A673 (cell line): Measurements from ENCODE around the gene DDX41. TPM values are rescaled to one million over a fixed set of nuclear protein-coding genes. Genes with fewer than 3 reads are reported as not detected.

Experiments used
- BruUV-seq: library from RNA; stranded (reverse); fragments of 400-500 nt; replicated peaks from 2 replicates; lab custom pipeline; 2021; lab: Mats Ljungman, UMichigan
- CTCF ChIA-PET: fragments of 300-600 bp; sonication (Branson Sonifier 250); formaldehyde crosslinking; loops from one replicate; lab custom pipeline; 2022; ENCODE audit warnings: antibody characterized with exemption; lab: Charles Lee
- POLR2A ChIA-PET: fragments of 300-600 bp; sonication (Branson Sonifier 250); formaldehyde crosslinking; loops from one replicate; lab custom pipeline; 2022; ENCODE audit warnings: antibody characterized with exemption; ENCODE audit not compliant: low non-redundant PET; lab: Charles Lee
- DNase-seq: peaks from one replicate; pipeline ENCODE4 v3.0.0-alpha.2; 2015; ENCODE audit warnings: low spot score
- H3K27ac ChIP-seq: fragments of 200-600 bp; sonication (generic); 2 replicates; pipeline ENCODE4 v1.5.1; 2016; ENCODE audit warnings: mixed run types, low read depth, mild to moderate bottlenecking, mixed read lengths, antibody characterized with exemption, low read length; ENCODE audit not compliant: poor library complexity, severe bottlenecking
- H3K27me3 ChIP-seq: fragments of 200-600 bp; sonication (generic); replicated peaks from 2 replicates; pipeline ENCODE4 v1.6.1; 2017; ENCODE audit warnings: mixed run types, low read depth, mild to moderate bottlenecking, mixed read lengths, antibody characterized with exemption, low read length; ENCODE audit not compliant: insufficient read depth, poor library complexity
- H3K36me3 ChIP-seq: fragments of 200-600 bp; sonication (generic); 2 replicates; pipeline ENCODE4 v1.6.1; 2016; ENCODE audit warnings: mixed run types, mild to moderate bottlenecking, mixed read lengths, antibody characterized with exemption, low read length; ENCODE audit not compliant: insufficient read depth, poor library complexity, severe bottlenecking
- H3K4me1 ChIP-seq: fragments of 200-600 bp; sonication (generic); 2 replicates; pipeline ENCODE4 v1.6.1; 2017; ENCODE audit warnings: mixed run types, mild to moderate bottlenecking, mixed read lengths, antibody characterized with exemption, low read length; ENCODE audit not compliant: insufficient read depth, poor library complexity, severe bottlenecking
- H3K4me3 ChIP-seq: fragments of 200-600 bp; sonication (generic); 2 replicates; pipeline ENCODE4 v1.5.1; 2016; ENCODE audit warnings: low read depth, mixed run types, mild to moderate bottlenecking, mixed read lengths, low read length; ENCODE audit not compliant: poor library complexity, severe bottlenecking
- H3K9me3 ChIP-seq: fragments of 200-600 bp; sonication (generic); 2 replicates; pipeline ENCODE4 v1.6.1; 2016; ENCODE audit warnings: mixed run types, low read depth, mild to moderate bottlenecking, mixed read lengths, antibody characterized with exemption, low read length; ENCODE audit not compliant: poor library complexity, severe bottlenecking
- EZH2 ChIP-seq: fragments of 200-600 bp; sonication (generic); IDR thresholded peaks from 2 replicates; pipeline ENCODE4 v1.6.1; 2017; ENCODE audit warnings: borderline replicate concordance, low read depth, mild to moderate bottlenecking, mixed read lengths, antibody characterized with exemption, low read length; ENCODE audit not compliant: poor library complexity, severe bottlenecking
- intact Hi-C: fragments of 100-400 bp; cut with micrococcal nuclease; formaldehyde crosslinking; loops from one replicate; pipeline ENCODE4 v1.10.0; 2022; ENCODE audit not compliant: unreplicated experiment
- total RNA-seq: library from RNA; stranded (reverse); gene quantifications from 2 replicates; pipeline ENCODE4 v1.2.3, GENCODE V29; 2021
- TF ChIP-seq, protein P1 (sequence below): fragments of 300-800, 200-600 bp; sonication (generic); conservative IDR thresholded peaks from 2 replicates; pipeline ENCODE4 v1.5.1; 2017; ENCODE audit warnings: low read depth, mild to moderate bottlenecking, antibody characterized with exemption, low read length, moderate library complexity, mixed read lengths

The DDX41 gene
- total RNA-seq, 1 experiment from 2014 or later: 82.3 TPM

DNA sequence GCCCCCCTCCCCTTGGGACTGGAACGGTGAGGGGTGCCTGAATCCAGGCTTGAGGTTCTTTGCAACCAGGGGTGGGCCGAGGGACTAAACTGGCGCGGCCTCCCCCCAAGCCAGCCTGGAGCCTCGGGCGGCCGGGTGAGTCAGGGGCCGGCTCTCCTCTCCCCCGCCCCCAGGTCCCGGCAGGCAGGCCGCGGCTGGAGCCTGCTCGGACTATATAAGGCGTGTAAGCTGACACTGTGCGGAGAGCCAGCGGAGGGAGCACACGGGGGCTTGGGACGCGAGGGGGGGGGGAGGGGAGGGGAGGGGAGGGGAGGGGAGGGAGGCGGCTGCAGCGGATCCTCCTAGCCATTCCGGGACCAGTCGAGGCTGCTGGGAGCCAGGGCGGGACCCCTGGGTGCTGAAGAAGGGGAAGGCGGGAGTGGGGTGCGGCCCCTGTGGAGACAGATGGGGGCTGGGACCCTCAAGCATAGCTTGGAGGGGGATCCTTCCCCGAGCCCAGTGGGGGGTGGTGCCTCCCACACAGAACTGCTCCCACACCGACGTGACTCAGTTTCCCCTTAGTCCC, 20.0 kb downstream of the DDX41 start:
- TF ChIP-seq EZH2: no peak
- TF ChIP-seq, protein P1, sequence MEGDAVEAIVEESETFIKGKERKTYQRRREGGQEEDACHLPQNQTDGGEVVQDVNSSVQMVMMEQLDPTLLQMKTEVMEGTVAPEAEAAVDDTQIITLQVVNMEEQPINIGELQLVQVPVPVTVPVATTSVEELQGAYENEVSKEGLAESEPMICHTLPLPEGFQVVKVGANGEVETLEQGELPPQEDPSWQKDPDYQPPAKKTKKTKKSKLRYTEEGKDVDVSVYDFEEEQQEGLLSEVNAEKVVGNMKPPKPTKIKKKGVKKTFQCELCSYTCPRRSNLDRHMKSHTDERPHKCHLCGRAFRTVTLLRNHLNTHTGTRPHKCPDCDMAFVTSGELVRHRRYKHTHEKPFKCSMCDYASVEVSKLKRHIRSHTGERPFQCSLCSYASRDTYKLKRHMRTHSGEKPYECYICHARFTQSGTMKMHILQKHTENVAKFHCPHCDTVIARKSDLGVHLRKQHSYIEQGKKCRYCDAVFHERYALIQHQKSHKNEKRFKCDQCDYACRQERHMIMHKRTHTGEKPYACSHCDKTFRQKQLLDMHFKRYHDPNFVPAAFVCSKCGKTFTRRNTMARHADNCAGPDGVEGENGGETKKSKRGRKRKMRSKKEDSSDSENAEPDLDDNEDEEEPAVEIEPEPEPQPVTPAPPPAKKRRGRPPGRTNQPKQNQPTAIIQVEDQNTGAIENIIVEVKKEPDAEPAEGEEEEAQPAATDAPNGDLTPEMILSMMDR: no peak

DNA sequence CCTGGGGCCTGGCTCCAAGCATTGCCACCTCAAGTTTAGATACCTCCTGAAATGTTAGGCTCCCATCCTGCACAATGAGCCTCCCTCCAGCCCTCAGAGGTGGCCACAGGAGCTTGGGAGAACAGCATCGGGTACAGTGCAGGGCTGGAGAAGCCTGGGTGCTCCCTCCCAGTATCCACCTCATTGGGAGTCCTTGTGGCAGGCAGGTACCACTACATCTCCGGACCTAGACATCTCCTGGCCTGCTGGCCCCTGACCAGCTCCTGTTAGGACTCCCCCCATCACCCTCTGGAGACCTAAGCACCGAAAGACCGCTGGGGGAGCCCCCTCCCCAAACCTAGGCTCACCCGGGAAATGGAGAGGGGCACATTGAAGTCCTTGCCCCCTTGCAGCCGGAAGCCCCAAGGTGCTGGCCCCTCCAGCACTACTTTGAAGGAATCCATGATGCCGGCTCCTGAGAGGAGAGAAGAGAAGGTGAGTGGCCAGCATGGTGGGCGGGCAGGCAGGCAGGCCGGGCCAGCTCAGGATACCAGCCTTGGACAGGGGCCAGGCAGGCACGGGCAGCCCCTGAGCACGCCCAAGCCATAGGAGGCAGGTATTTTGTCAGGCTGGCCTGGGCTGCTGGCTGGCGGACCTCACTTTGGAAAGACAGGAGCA, 20.6 kb downstream of the DDX41 start:
- Histone ChIP-seq H3K4me1 (peaks cover 43% of the 10 kb centered on the region), H3K4me3 (peak overlapping the region; percentile 81), H3K27me3 (no peaks in the 10 kb centered on the region), H3K27ac (peak overlapping the region; percentile 93), H3K9me3 (no peaks in the 10 kb centered on the region), H3K36me3 (peaks cover 4% of the 10 kb centered on the region)
- intact Hi-C loops: loop anchor here (2.0 kb wide), 1 partner anchor 185 kb away; the partner anchor contains the start of gene MXD3
- POLR2A ChIA-PET: no interaction called here
- no TSS peak for BruUV-seq
- DNase-seq: peak; percentile 58
- CTCF ChIA-PET: no interaction called here
- no peak for TF ChIP-seq EZH2
- TF ChIP-seq, protein P1: 0 out of 2 replicates have a peak, but pooled peaks have one; percentile 26

More for the DNA sequence above, 20.0 kb downstream of the DDX41 start:
- intact Hi-C loops: loop anchor here (2.0 kb wide), 1 partner anchor 186 kb away; the partner anchor contains the start of gene MXD3
- POLR2A ChIA-PET: interaction anchor here (0.7 kb wide), 1 partner anchor 50 kb away, joined by 11 read pairs; no protein-coding TSS in a partner anchor
- no peaks in the 10 kb centered on the region for H3K9me3 ChIP-seq
- BruUV-seq: no TSS peak
- H3K4me1 ChIP-seq: peaks cover 42% of the 10 kb centered on the region
- CTCF ChIA-PET: interaction anchor here (0.6 kb wide), 2 partner anchors 20 to 547 kb away, joined by 3 read pairs; partner anchors contain the start of gene DDX41
- peaks cover 4% of the 10 kb centered on the region for H3K36me3 ChIP-seq
- peak overlapping the region; percentile 81 for H3K4me3 ChIP-seq
- no peaks in the 10 kb centered on the region for H3K27me3 ChIP-seq
- peak overlapping the region; percentile 93 for H3K27ac ChIP-seq
- DNase-seq: peak; percentile 66

DNA sequence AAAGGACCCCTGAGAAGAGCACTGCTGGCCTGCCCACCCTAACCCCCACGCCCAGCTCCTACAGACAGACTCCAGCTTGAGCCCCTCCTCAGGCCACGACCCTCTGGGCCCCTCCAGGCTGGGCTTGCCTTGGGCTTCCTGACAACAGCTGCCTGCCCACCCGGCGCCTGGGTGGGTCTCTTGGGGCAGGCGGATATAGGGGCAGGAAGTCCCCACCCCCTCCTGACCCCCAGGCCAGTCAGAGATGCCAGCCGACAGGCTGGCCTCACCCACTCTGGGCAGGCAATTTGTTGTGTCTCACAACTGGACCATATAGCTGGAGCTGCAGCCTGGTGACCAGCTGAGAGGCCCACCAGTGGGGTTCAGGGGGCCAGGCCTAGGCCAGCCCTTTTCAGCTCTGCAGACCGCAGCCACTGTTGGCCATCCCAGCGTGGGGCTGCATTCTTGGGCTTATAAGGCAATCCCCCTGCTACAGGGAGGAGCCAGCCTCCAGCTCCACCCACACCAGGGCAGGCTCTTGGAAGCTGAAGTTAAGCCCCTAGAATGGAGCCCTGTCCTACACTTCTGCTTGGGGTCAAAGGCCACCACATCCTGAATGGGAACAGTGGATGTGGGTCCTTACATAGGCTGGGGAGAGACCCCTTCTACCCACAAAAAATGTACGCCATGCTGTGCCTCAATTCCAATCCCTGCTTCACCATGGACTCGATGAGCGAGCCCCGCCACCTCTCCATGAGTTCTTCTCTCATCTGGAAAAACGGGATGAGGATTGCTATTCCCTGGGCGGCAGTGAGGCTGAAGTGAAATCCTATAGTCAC, 21.3 kb downstream of the DDX41 start:
- ChIA-PET POLR2A (no interaction called here), CTCF (no interaction called here)
- H3K36me3 ChIP-seq: peaks cover 4% of the 10 kb centered on the region
- BruUV-seq: TSS peak; percentile 44
- peak overlapping the region; percentile 93 for H3K27ac ChIP-seq
- H3K27me3 ChIP-seq: no peaks in the 10 kb centered on the region
- H3K9me3 ChIP-seq: no peaks in the 10 kb centered on the region
- H3K4me3 ChIP-seq: peak overlapping the region; percentile 81
- H3K4me1 ChIP-seq: peaks cover 51% of the 10 kb centered on the region
- DNase-seq: peak; percentile 73
- intact Hi-C loops: loop anchor here (2.0 kb wide), 1 partner anchor 185 kb away; the partner anchor contains the start of gene MXD3
- TF ChIP-seq EZH2: no peak
